ENCODE data around the gene FBXW7.
"Not testable (repeated sequence)": the region's sequence is repeated elsewhere in the genome, so short reads cannot be mapped to it uniquely, and the experiment has no call there.

FBXW7 gene

GRCh38 chr4:152544533-152544932 is 8.6 kb upstream of the FBXW7 start:
- DNase-seq (ENCODE audit: low read depth) = not testable (repeated sequence)

- DNase-seq (ENCODE audit: low read depth) = no peak
These were observed 5.0 kb upstream of the FBXW7 start for GRCh38 chr4:152540941-152541340.

- DNase-seq (ENCODE audit: low read depth) = no peak
These were observed 4.4 kb upstream of the FBXW7 start for GRCh38 chr4:152540293-152540674.

DNA sequence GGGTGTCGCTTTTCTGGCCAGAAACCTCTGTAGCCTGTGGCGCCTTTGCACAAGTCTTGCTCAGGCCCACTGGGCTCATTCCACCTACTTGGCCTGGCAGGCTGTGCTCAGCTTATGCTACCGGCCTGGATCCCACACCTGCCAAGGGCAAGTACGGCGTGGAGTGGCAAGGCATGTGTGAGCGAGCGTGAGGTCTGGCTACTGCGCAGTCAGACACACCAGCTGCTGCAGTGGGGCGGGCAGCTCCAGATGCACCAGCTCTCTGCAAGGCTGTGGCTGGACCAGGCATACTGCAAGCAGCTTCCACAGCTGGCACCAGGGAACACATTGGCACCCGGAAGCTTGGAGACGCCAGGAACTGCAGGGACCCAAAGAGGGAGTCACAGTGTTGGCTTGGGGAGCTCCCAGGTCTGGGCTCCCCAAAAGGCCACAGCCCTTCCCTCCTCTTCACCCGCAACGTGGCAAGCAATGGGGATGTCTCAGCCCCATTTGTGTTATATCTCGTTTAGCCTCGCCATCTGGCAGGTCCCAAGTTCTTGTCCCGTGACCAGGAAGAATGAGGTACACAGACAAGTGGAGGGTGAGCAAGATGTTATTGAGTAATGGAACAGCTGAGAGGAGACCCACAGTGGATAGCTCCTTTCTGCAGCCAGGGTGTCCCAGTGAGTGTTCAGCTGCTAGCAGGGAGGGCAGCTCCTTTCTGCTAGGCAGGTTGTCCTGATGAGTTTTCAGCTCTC is 3.8 kb upstream of the FBXW7 start:
- DNase-seq (ENCODE audit: low read depth) = no peak

DNA sequence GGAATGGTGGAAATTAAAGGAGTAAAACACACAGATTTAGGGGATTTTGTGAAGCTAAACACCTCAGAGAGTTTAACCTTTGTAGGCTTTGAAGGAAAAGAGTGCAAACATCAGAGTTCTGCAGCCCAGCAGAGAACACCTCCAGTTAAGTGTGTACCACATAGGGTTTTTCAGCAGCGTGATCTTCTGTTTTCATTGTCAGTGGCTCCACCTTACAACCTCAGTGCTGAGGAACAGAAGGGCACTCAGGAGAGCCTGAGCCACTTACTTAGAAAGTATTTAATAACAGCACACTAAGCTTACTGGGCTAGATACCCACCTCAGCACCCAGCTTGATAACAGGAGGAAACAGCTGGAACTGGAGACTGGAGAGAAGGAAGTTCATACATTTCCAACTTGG is 2.0 kb upstream of the FBXW7 start:
- DNase-seq (ENCODE audit: low read depth) = no peak

DNA sequence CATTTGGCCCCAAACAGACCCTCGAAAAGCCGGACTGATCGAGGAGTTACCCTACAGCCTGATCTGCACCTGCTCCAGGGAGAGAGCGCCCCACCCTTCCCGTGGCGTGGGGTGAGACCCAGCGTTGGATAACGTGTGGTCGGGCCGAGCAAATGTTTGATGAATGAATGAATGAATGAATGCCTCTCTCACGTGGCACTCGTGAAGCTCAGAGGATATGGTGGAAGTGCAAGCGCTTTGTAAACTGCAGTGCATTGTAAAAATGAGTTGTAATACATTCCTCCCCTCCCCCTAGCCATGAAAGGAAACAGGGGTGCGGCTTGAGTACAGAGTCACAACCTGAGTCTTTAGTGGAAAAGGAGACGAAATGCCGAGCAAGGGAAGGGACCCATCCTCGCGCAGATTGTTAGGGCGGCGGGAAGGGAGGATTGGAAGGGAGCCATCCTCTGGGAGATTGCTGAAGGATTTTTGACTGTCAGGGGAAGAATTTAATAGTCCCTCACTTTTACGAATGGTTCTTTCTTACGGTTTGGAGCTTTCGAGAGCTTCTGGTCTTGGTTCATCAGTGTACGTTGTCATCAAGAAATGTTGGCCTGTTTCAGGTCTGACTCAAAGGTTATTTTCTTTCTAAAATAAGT is 772 bp upstream of the FBXW7 start:
- peak; percentile 40 for DNase-seq (ENCODE audit: low read depth)

GRCh38 chr4:152535360-152535902 is 461 bp downstream of the FBXW7 start:
- no peak for DNase-seq (ENCODE audit: low read depth)

- DNase-seq (ENCODE audit: low read depth) = no peak
These were observed 1.1 kb downstream of the FBXW7 start for GRCh38 chr4:152534541-152535359.

DNA sequence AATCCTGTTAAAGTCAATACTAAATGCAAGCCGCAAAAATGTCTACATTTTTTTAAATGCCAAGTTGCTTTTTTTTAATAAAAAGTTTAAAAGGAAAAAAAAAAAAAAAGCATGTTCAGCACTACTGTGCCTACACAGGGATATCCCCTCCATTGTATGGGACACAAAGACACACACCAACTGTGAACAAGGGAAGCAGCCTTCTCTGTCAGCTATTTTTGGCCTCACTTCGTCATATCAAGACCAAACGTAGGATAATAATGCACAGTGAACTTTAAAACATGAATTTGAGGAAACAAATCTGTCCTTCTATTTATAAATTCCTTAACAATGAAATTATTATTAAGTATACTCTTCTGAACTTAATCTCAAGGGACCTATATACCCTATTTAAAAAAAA is 4.4 kb downstream of the FBXW7 start:
- DNase-seq (ENCODE audit: low read depth) = no peak

DNA sequence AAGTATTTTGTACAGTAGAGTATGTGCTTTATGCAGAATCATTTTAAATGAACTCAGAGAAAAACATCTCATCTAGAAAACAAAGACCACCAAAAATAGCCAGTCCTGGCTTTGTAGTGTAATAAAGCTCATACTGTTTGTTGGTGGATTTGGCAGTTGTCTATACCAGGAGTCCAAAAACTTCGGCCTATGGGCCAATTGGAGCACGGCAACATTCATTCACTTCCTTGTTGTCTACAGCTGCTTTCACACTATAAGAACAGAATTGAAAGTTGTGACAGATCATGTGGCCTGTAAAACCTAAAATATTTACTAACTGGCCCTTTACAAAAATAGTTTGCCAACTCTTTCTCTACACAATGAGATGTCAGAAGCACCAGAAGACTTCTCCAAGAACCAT is 5.3 kb downstream of the FBXW7 start:
- no peak for DNase-seq (ENCODE audit: low read depth)

DNA sequence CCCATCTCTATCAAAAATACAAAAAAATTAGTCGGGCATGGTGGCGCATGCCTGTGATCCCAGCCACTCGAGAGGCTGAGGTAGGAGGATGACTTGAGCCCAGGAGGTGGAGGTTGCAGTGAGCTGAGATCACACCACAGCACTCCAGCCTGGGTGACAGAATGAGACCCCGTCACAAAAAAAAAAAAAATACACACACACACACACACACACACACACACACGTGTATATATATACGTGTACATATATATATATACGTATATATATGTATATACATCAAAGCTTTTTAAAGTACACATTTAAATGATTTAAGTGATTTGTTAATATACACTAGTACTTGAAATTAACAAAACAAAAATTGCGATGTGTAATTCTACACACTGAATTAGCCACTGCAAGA is 6.0 kb downstream of the FBXW7 start:
- no peak for DNase-seq (ENCODE audit: low read depth)

- no peak for DNase-seq (ENCODE audit: low read depth)
These were observed 7.8 kb downstream of the FBXW7 start for GRCh38 chr4:152528060-152528459.

DNA sequence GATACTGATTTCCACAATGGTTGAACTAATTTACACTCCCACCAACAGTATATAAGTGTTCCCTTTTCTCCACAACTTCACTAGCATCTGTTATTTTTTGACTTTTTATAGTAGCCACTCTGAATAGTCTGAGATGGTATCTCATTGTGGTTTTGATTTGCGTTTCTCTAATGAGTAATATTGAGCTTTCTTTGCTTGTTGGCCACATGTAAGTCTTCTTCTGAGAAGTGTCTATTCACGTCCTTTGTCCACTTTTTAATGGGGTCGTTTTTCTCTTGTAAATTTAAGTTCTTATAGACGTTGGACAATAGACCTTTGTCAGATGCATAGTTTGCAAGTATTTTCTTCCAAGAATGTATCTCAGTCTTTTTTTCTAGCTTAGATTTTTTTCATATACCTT is 10.0 kb downstream of the FBXW7 start:
- DNase-seq (ENCODE audit: low read depth) = no peak

DNA sequence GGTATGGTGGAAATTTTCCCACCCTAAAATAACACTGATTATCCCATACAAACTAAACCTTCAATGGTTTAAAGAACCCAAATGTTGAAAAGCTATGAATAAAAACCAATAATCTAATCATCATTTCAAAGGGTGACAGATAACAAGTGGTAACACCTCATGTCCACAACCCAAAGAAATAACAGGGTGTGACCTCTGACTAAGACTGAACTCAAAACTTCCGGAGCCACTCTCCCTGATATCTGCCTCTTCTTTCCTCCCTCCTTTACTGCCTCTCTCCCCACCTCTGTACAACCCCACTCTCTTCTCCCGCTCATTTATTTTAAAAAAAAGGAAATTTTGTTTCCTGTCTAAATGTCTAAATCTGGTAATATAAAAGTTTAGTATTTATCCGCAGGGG is 11.5 kb downstream of the FBXW7 start:
- no peak for DNase-seq (ENCODE audit: low read depth)

DNA sequence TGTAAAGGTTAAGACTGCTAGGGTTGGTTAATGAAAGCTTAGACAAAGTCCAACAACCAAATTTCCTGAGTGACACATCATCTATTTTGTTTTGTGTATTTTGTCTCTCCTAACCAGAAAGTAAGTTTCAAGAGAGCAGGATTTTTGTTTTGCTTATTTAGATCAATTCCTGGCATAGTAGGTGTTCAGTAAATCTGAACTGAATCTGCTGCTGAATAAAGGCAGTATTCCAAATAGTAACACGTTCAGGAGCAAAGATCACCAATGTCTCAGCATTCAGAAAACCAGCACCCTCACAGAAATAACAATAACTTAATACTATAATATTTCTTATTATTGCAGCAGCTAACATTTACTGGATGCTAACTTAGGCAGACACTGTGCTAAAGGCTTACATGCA is 12.2 kb downstream of the FBXW7 start:
- no peak for DNase-seq (ENCODE audit: low read depth)

DNA sequence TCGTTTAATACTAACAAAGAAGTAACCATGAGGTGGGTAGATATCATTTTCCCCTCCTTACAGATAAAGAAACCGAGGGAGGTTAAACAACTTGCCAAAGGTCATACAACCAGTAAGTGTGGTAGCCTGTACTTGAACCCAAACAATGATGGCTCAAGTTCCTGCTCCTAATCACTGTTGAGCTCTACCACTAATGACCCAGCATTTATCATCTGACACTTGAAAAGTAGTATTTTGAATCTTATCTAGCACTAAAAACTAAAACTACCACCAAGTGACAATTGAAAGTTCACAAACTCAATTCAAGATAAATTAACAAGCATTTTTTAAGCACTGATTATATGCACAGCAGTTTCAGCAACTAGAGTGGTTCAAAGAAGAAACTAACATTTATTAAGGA is 13.1 kb downstream of the FBXW7 start:
- DNase-seq (ENCODE audit: low read depth) = no peak

DNA sequence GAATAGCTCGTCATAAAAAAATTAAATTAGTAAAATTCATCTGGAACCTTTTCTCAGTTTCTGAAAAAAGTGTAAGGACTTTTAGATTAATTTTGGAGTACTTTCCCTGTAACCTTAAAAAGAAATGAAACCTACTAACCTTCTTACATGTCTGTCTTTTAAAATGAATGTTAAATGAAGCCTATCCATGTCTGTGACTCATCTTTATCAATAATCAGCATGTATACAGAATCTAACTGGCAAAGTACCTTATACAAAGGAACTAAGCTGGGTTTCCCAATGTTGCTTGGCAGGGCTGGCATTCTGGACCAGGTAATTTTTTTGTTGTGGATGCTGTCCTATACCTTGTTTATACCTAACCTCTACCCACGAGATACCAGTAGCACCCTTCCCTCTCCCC is 13.6 kb downstream of the FBXW7 start:
- DNase-seq (ENCODE audit: low read depth) = no peak

DNA sequence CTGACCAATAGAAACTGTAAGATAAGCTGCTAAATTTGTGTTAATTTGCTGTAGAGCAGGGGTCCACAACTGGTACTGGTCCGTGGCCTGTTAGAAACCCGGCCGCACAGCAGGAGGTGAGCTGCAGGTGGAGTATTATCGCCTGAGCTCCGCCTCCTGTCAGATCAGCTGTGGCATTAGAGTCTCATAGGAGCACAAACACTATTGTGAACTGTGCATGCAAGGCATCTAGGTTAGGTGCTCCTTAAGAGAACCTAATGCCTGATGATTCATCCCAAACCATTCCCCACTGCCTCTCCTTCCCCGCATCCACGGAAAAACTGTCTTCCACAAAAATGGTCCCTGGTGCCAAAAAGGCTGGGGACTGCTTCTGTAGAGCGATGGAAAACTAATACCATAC is 19.7 kb downstream of the FBXW7 start:
- DNase-seq (ENCODE audit: low read depth) = no peak

GRCh38 chr4:152515678-152516077 is 20.2 kb downstream of the FBXW7 start:
- no peak for DNase-seq (ENCODE audit: low read depth)

- no peak for DNase-seq (ENCODE audit: low read depth)
These were observed 21.5 kb downstream of the FBXW7 start for GRCh38 chr4:152514356-152514755.

- DNase-seq (ENCODE audit: low read depth) = no peak
These were observed 22.8 kb downstream of the FBXW7 start for GRCh38 chr4:152513078-152513477.

DNA sequence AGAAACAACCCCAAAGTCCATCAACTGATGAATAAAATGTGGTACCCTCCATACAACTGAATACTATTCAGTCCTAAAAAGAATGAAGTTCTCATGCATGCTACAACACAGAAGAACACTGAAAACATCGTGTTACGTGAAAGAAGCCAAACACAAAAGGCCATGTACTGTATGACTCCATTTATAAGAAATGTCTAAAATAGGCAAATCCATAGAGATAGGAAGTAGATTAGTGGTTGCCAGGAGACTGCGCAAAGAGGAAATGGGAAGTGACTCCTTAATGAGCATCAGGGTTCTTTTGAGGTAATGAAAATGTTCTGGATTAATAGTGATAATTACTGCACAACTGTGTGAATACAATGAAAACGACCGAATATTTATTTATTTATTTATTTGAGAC is 23.4 kb downstream of the FBXW7 start:
- DNase-seq (ENCODE audit: low read depth) = no peak
